Smooth muscle cell (in vitro differentiated cells): ENCODE data around the gene ZNF74. TPM values are rescaled to one million over a fixed set of nuclear protein-coding genes. Genes with fewer than 3 reads are reported as not detected.

ENCODE experiments used
- DNase-seq: peaks from one replicate; lab custom pipeline; 2025; ENCODE audit not compliant: unreplicated experiment; lab: John Stamatoyannopoulos, UW
- H2AFZ ChIP-seq: fragments of 200-600 bp; sonication (generic); 2 replicates; pipeline ENCODE4 v1.6.0; 2016; ENCODE audit warnings: antibody characterized with exemption, low read depth, mild to moderate bottlenecking
- H3F3A ChIP-seq: fragments of 200-600 bp; sonication (generic); 2 replicates; pipeline ENCODE4 v1.6.0; 2017; ENCODE audit warnings: antibody characterized with exemption, low read depth
- H3K27ac ChIP-seq: fragments of 200-600 bp; sonication (generic); 2 replicates; pipeline ENCODE4 v1.5.1; 2016; ENCODE audit warnings: low read depth, mild to moderate bottlenecking
- H3K27me3 ChIP-seq: fragments of 200-600 bp; sonication (generic); 2 replicates; pipeline ENCODE4 v1.6.1; 2016; ENCODE audit warnings: low read depth, mild to moderate bottlenecking
- H3K36me3 ChIP-seq: fragments of 200-600 bp; sonication (generic); 2 replicates; pipeline ENCODE4 v1.5.1; 2016; ENCODE audit warnings: low read depth
- H3K4me1 ChIP-seq: fragments of 200-600 bp; sonication (generic); 2 replicates; pipeline ENCODE4 v1.5.1; 2016; ENCODE audit warnings: low read depth
- H3K4me2 ChIP-seq: fragments of 200-600 bp; sonication (generic); 2 replicates; pipeline ENCODE4 v1.6.0; 2016; ENCODE audit warnings: mild to moderate bottlenecking
- H3K4me3 ChIP-seq: fragments of 200-600 bp; sonication (generic); 2 replicates; pipeline ENCODE4 v1.5.1; 2016; ENCODE audit warnings: mild to moderate bottlenecking
- H3K79me2 ChIP-seq: fragments of 200-600 bp; sonication (generic); 2 replicates; pipeline ENCODE4 v1.6.0; 2016; ENCODE audit warnings: low read depth, mild to moderate bottlenecking
- H3K9ac ChIP-seq: fragments of 200-600 bp; sonication (generic); 2 replicates; pipeline ENCODE4 v1.6.0; 2016; ENCODE audit warnings: low read depth
- H3K9me3 ChIP-seq: fragments of 200-600 bp; sonication (generic); replicated peaks from 2 replicates; pipeline ENCODE4 v1.5.1; 2016; ENCODE audit warnings: low read depth
- H4K20me1 ChIP-seq: fragments of 200-600 bp; sonication (generic); 2 replicates; pipeline ENCODE4 v1.6.0; 2016; ENCODE audit warnings: low read depth
- WGBS: methylation state at CpG from one replicate; pipeline ENCODE4 v1.1.7; 2016; ENCODE audit warnings: low lambda C conversion rate; 5-methylcytosine and 5-hydroxymethylcytosine counted together
- polyA plus RNA-seq: library from polyadenylated mRNA; unstranded; fragments of >200 nt; fragmentation: Nextera tagmentation; extraction: Ambion mirVana; gene quantifications from 2 replicates; pipeline ENCODE4 v1.2.1, GENCODE V29; 2016
- total RNA-seq: library from RNA; depleted of rRNA; stranded (reverse); fragments of >200 nt; gene quantifications from 2 replicates; pipeline ENCODE4 v1.2.3, GENCODE V29; 2014
- TF ChIP-seq, protein P1 (sequence below): fragments of 200-600 bp; sonication (generic); IDR thresholded peaks from 2 replicates; pipeline ENCODE4 v1.5.1; 2017; ENCODE audit warnings: borderline replicate concordance, mild to moderate bottlenecking, antibody characterized with exemption; ENCODE audit not compliant: insufficient read depth, poor library complexity, severe bottlenecking

The ZNF74 gene
- total and polyA plus RNA-seq, 2 experiments from 2014 or later, result 11.8 to 14.3 TPM

DNA sequence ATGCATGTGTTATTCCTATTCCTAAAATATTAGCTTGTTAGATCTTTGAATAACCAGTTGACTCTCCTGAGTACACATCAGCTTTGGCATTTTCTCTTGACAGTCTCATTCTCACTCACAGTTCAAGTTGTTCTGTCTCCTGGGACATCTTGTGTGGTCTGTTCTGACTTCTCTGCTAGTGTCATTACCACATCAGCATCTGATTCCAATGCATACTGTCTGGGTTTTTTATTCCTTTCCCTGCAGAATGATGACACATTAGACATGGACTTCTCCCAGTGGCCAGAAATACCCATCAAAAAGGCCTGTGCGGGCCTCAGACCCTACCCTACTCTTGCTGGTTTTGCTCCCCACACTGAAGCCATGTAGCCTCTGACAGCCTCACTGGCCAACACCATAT lies 2.7 kb downstream of the ZNF74 start:
- H3K36me3 ChIP-seq, result no peaks in the 10 kb centered on the region
- H3K4me2 ChIP-seq, result peak overlapping the region; percentile 8
- H3K4me1 ChIP-seq, result peaks cover 17% of the 10 kb centered on the region
- peaks cover 4% of the 10 kb centered on the region for H3F3A ChIP-seq
- H4K20me1 ChIP-seq, result peaks cover 46% of the 10 kb centered on the region
- TF ChIP-seq, protein P1, sequence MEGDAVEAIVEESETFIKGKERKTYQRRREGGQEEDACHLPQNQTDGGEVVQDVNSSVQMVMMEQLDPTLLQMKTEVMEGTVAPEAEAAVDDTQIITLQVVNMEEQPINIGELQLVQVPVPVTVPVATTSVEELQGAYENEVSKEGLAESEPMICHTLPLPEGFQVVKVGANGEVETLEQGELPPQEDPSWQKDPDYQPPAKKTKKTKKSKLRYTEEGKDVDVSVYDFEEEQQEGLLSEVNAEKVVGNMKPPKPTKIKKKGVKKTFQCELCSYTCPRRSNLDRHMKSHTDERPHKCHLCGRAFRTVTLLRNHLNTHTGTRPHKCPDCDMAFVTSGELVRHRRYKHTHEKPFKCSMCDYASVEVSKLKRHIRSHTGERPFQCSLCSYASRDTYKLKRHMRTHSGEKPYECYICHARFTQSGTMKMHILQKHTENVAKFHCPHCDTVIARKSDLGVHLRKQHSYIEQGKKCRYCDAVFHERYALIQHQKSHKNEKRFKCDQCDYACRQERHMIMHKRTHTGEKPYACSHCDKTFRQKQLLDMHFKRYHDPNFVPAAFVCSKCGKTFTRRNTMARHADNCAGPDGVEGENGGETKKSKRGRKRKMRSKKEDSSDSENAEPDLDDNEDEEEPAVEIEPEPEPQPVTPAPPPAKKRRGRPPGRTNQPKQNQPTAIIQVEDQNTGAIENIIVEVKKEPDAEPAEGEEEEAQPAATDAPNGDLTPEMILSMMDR, result no peak
- H2AFZ ChIP-seq, result no peak overlapping the region
- H3K79me2 ChIP-seq, result peaks cover 46% of the 10 kb centered on the region
- no peak overlapping the region for H3K27ac ChIP-seq
- H3K4me3 ChIP-seq, result no peak overlapping the region
- no peaks in the 10 kb centered on the region for H3K27me3 ChIP-seq
- WGBS, result 78% methylated on average over 1 of the region's 1 CpG
- H3K9ac ChIP-seq, result no peak overlapping the region
- no peaks in the 10 kb centered on the region for H3K9me3 ChIP-seq
- DNase-seq, result no peak

- 95% methylated on average over 2 of the region's 2 CpGs for WGBS
- Histone ChIP-seq H3K4me2 (no peak overlapping the region), H3K4me1 (peaks cover 17% of the 10 kb centered on the region), H3K9ac (no peak overlapping the region), H3K4me3 (no peak overlapping the region), H3F3A (peaks cover 4% of the 10 kb centered on the region), H3K36me3 (no peaks in the 10 kb centered on the region), H3K27me3 (no peaks in the 10 kb centered on the region), H3K79me2 (peaks cover 46% of the 10 kb centered on the region), H3K27ac (no peak overlapping the region), H2AFZ (no peak overlapping the region), H4K20me1 (peaks cover 46% of the 10 kb centered on the region), H3K9me3 (no peaks in the 10 kb centered on the region)
- DNase-seq, result no peak
- TF ChIP-seq, protein P1, result no peak
Observed at GRCh38 chr22:20397498-20397897, 3.5 kb downstream of the ZNF74 start.

DNA sequence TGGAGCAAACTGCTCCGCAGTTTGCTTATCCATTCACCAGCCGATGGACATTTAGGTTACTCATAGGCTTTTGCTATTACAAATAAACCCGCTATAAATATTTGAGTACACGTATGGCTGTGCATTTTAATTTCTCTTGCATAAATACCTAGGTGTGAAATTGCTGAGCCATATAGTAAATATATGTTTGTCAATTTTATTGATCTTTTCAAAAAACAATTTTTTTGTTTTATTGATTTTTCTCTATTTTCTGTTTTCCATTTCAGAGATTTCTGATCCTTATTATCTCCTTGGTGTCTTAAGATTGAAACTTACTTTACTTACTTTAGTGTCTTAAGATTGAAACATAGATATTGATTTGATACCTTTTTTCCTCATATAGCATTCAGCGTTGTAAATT lies 4.5 kb downstream of the ZNF74 start:
- H3K9me3 ChIP-seq, result no peaks in the 10 kb centered on the region
- H3K27ac ChIP-seq, result no peak overlapping the region
- no peak overlapping the region for H2AFZ ChIP-seq
- TF ChIP-seq, protein P1, result no peak
- no peaks in the 10 kb centered on the region for H3K27me3 ChIP-seq
- no peak overlapping the region for H3K4me2 ChIP-seq
- H3K79me2 ChIP-seq, result peaks cover 46% of the 10 kb centered on the region
- peaks cover 16% of the 10 kb centered on the region for H3K4me1 ChIP-seq
- WGBS, result 98% methylated on average over 5 of the region's 5 CpGs
- H3K36me3 ChIP-seq, result no peaks in the 10 kb centered on the region
- no peak overlapping the region for H3K4me3 ChIP-seq
- no peak for DNase-seq
- peaks cover 46% of the 10 kb centered on the region for H4K20me1 ChIP-seq
- peaks cover 4% of the 10 kb centered on the region for H3F3A ChIP-seq
- H3K9ac ChIP-seq, result no peak overlapping the region

GRCh38 chr22:20399866-20400605 lies 6.1 kb downstream of the ZNF74 start:
- Histone ChIP-seq H3K27ac (no peak overlapping the region), H3K4me1 (peaks cover 8% of the 10 kb centered on the region), H3K4me2 (no peak overlapping the region), H4K20me1 (peaks cover 46% of the 10 kb centered on the region), H3K79me2 (peaks cover 37% of the 10 kb centered on the region), H2AFZ (no peak overlapping the region), H3K9ac (no peak overlapping the region), H3K4me3 (no peak overlapping the region), H3K27me3 (no peaks in the 10 kb centered on the region), H3K9me3 (no peaks in the 10 kb centered on the region), H3K36me3 (no peaks in the 10 kb centered on the region), H3F3A (peaks cover 4% of the 10 kb centered on the region)
- no peak for DNase-seq
- WGBS, result 88% methylated on average over 4 of the region's 4 CpGs
- TF ChIP-seq, protein P1, result no peak
